Activated naive CD8-positive, alpha-beta T cell treated with anti-CD3 and anti-CD28 coated beads for 36 hours (primary cell): ENCODE data around the gene KREMEN1. TPM values are rescaled to one million over a fixed set of nuclear protein-coding genes. Genes with fewer than 3 reads are reported as not detected.

Experiments used
- DNase-seq: peaks from one replicate; pipeline ENCODE4 v3.0.0; 2021
- H3K27ac Mint-ChIP-seq: one replicate; pipeline ENCODE4 v1.8.0; 2022; ENCODE audit warnings: mild to moderate bottlenecking, moderate library complexity, mixed read lengths
- H3K27me3 Mint-ChIP-seq: one replicate; pipeline ENCODE4 v1.8.0; 2022; ENCODE audit warnings: mild to moderate bottlenecking, mixed read lengths
- H3K36me3 Mint-ChIP-seq: one replicate; pipeline ENCODE4 v1.8.0; 2021; ENCODE audit warnings: mild to moderate bottlenecking, mixed read lengths
- H3K4me1 Mint-ChIP-seq: one replicate; pipeline ENCODE4 v1.8.0; 2021; ENCODE audit warnings: mixed read lengths
- H3K4me3 Mint-ChIP-seq: one replicate; pipeline ENCODE4 v1.8.0; 2022; ENCODE audit warnings: mild to moderate bottlenecking, moderate library complexity, mixed read lengths
- H3K9me3 Mint-ChIP-seq: one replicate; pipeline ENCODE4 v1.8.0; 2022; ENCODE audit warnings: mixed read lengths
- total RNA-seq, 2 experiments: library from RNA; stranded (reverse); gene quantifications; one replicate each; pipeline ENCODE4 v1.2.3, GENCODE V29; 2021

The KREMEN1 gene
- total RNA-seq, 2 experiments from 2014 or later, result 0.28 to 0.29 TPM

GRCh38 chr22:29207243-29207550 lies 134.4 kb downstream of the KREMEN1 start:
- H3K27me3 Mint-ChIP-seq, result peaks cover 42% of the 10 kb centered on the region
- no peaks in the 10 kb centered on the region for H3K9me3 Mint-ChIP-seq
- no peak overlapping the region for H3K27ac Mint-ChIP-seq
- DNase-seq, result no peak
- H3K4me3 Mint-ChIP-seq, result no peak overlapping the region
- H3K36me3 Mint-ChIP-seq, result no peaks in the 10 kb centered on the region
- peaks cover 13% of the 10 kb centered on the region for H3K4me1 Mint-ChIP-seq

GRCh38 chr22:29207562-29208501 lies 135.0 kb downstream of the KREMEN1 start:
- Mint-ChIP-seq H3K9me3 (no peaks in the 10 kb centered on the region), H3K27ac (no peak overlapping the region), H3K36me3 (no peaks in the 10 kb centered on the region), H3K27me3 (peaks cover 43% of the 10 kb centered on the region), H3K4me1 (peaks cover 7% of the 10 kb centered on the region), H3K4me3 (no peak overlapping the region)
- DNase-seq, result no peak

GRCh38 chr22:29208502-29208862 lies 135.6 kb downstream of the KREMEN1 start:
- H3K36me3 Mint-ChIP-seq, result no peaks in the 10 kb centered on the region
- H3K27me3 Mint-ChIP-seq, result peaks cover 46% of the 10 kb centered on the region
- peaks cover 3% of the 10 kb centered on the region for H3K4me1 Mint-ChIP-seq
- no peak overlapping the region for H3K27ac Mint-ChIP-seq
- no peak for DNase-seq
- H3K4me3 Mint-ChIP-seq, result no peak overlapping the region
- H3K9me3 Mint-ChIP-seq, result no peaks in the 10 kb centered on the region

DNA sequence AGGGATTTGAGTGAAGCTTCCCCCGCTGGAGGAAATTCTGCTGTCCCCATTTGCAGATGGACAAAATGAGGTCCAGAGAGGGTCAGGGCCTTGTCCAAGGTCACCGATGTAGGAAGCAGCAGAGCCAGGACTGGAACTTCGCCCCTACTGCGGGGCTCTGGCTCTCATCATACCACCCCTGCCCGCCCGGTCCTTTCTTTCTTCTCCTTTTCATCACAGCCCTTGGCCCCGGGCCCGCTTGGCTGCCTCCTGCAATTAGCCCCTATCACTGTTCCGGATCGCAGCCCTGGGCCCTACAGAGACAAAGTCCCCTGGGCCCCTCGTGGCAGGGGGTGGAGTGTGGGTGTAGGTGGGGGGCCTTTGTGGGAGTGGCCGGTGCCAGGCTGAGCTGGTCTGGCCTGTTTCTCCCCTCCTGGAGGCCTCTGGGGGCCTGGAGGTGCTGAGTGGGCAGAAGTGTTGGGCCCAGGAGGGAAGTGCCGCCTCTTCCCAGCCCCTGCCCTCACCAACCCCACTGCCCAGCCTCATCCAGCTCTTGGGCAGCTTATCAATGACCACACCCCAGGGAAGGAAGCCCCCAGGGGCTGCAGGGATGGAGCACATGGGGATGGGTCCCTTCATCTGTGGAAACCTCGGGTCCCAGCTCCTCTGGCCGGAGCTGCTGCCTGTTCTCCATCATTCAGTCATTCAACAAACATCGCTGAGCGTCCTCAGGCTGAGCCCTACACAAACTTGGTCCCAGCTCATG lies 136.2 kb downstream of the KREMEN1 start:
- H3K36me3 Mint-ChIP-seq, result no peaks in the 10 kb centered on the region
- peaks cover 44% of the 10 kb centered on the region for H3K27me3 Mint-ChIP-seq
- no peak for DNase-seq
- no peak overlapping the region for H3K4me3 Mint-ChIP-seq
- no peak overlapping the region for H3K27ac Mint-ChIP-seq
- H3K9me3 Mint-ChIP-seq, result no peaks in the 10 kb centered on the region
- peaks cover 2% of the 10 kb centered on the region for H3K4me1 Mint-ChIP-seq

GRCh38 chr22:29209624-29209929 lies 136.7 kb downstream of the KREMEN1 start:
- no peaks in the 10 kb centered on the region for H3K9me3 Mint-ChIP-seq
- no peaks in the 10 kb centered on the region for H3K36me3 Mint-ChIP-seq
- H3K4me3 Mint-ChIP-seq, result no peak overlapping the region
- no peak for DNase-seq
- peaks cover 39% of the 10 kb centered on the region for H3K27me3 Mint-ChIP-seq
- H3K4me1 Mint-ChIP-seq, result no peaks in the 10 kb centered on the region
- H3K27ac Mint-ChIP-seq, result no peak overlapping the region

GRCh38 chr22:29211066-29211465 lies 138.2 kb downstream of the KREMEN1 start:
- Mint-ChIP-seq H3K9me3 (no peaks in the 10 kb centered on the region), H3K36me3 (no peaks in the 10 kb centered on the region), H3K4me3 (no peak overlapping the region), H3K27me3 (peaks cover 30% of the 10 kb centered on the region), H3K27ac (no peak overlapping the region), H3K4me1 (no peaks in the 10 kb centered on the region)
- no peak for DNase-seq

DNA sequence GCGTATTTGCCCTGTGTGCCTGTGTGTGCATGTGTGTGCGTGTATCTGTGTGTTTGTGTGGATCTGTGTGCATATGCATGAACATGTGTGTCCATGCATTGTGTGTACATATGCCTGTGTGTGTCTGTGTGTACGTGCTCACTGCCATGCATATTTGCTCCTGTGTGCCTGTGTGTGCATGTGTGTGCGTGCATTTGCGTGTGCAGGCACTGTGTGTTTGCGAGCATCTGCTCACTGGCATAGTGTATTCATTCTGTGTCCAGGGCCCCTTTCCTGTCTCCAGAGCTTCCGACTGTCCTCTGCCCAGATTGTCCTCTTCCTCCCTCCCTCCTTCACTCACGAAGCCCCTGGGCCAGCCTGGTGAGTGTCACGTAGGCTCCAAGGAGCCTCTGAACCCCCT lies 138.6 kb downstream of the KREMEN1 start:
- no peaks in the 10 kb centered on the region for H3K9me3 Mint-ChIP-seq
- H3K4me3 Mint-ChIP-seq, result no peak overlapping the region
- DNase-seq, result no peak
- no peak overlapping the region for H3K27ac Mint-ChIP-seq
- peaks cover 27% of the 10 kb centered on the region for H3K27me3 Mint-ChIP-seq
- no peaks in the 10 kb centered on the region for H3K4me1 Mint-ChIP-seq
- no peaks in the 10 kb centered on the region for H3K36me3 Mint-ChIP-seq

GRCh38 chr22:29212743-29213142 lies 139.9 kb downstream of the KREMEN1 start:
- no peaks in the 10 kb centered on the region for H3K36me3 Mint-ChIP-seq
- no peak overlapping the region for H3K4me3 Mint-ChIP-seq
- peaks cover 14% of the 10 kb centered on the region for H3K27me3 Mint-ChIP-seq
- no peak for DNase-seq
- no peaks in the 10 kb centered on the region for H3K4me1 Mint-ChIP-seq
- H3K27ac Mint-ChIP-seq, result no peak overlapping the region
- no peaks in the 10 kb centered on the region for H3K9me3 Mint-ChIP-seq

DNA sequence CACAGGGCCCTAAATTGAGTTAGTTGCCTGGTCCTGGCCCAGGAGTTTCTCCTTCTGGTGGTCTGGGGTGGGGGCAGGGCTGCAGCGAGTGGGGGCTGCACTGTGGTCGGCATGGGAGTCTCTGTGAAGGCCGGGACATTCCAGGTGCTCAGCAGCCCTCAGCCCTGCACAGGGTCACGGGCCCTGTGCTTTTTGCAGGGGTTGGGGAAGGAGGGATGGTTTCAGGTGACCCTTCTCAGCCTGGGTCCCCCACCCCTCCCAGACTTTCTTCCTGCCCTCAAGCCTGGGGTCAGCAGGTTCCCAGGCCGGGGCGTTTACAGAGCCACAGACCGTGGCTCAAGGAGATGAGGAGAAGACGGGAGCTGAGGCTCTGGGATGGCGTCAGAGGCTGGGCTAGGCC lies 140.7 kb downstream of the KREMEN1 start:
- DNase-seq, result no peak
- no peaks in the 10 kb centered on the region for H3K4me1 Mint-ChIP-seq
- H3K36me3 Mint-ChIP-seq, result no peaks in the 10 kb centered on the region
- H3K4me3 Mint-ChIP-seq, result no peak overlapping the region
- no peaks in the 10 kb centered on the region for H3K9me3 Mint-ChIP-seq
- H3K27ac Mint-ChIP-seq, result no peak overlapping the region
- peaks cover 8% of the 10 kb centered on the region for H3K27me3 Mint-ChIP-seq

DNA sequence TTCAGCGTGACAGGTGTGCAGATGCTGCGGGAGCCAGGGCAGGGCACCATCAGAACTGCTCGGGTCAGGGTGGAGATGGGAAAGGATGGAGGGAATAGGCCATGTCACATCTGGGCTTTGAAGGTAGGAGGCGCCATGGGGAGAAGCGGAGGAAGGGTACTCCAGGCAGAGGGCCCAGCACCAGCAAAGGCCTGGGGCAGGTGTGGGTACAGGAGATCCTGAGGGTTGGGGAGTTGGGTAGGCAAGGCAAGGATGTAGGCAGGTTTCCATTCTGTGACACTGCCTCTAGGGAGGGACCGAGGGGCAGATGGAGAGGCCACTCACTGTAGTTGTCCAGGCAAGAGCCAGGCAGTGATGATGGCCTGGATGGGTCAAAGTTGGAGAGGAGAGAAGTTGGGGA lies 141.4 kb downstream of the KREMEN1 start:
- no peak overlapping the region for H3K4me3 Mint-ChIP-seq
- no peak for DNase-seq
- no peaks in the 10 kb centered on the region for H3K4me1 Mint-ChIP-seq
- no peaks in the 10 kb centered on the region for H3K36me3 Mint-ChIP-seq
- H3K27ac Mint-ChIP-seq, result no peak overlapping the region
- no peaks in the 10 kb centered on the region for H3K9me3 Mint-ChIP-seq
- peaks cover 5% of the 10 kb centered on the region for H3K27me3 Mint-ChIP-seq

DNA sequence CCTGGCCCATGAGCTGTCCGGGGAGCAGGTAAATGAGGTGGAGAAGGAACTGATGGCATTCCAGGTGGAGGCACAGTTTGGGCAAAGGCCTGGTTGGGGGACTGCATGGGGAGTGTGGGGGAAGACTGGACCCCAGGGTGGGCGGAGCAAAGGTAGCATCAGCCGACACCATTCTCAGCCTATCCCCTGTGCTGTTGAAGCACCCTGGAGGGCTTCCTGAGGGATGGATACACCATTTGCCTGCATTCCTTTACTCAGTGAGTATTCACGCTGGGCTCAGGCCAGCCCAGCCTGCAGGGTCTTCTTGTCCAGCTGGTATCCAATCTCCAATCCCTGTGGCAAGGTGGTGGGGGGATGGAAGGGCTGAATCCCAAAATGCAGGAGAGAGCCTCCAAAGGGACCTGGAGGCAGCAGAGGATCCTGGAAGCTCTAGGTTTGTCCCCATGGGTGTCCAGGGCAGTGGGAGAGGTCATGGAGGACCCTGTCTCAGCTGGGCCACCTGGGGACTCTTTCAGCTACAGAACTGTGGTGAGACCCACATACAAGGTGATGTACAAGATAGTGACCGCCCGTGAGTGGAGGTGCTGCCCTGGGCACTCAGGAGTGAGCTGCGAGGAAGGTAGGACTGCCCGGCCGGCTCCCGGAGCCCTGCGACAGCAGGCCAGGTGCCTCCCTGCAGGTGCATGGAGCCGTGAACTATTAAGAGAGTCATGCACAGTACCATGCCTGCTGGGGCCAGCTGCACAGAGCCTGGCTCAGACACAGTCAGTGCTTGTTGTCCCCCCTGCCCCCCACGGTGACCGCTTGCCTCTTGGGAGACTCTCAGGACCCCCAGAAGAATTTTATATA lies 142.4 kb downstream of the KREMEN1 start:
- Mint-ChIP-seq H3K4me1 (no peaks in the 10 kb centered on the region), H3K27me3 (peaks cover 5% of the 10 kb centered on the region), H3K4me3 (no peak overlapping the region), H3K27ac (no peak overlapping the region), H3K36me3 (no peaks in the 10 kb centered on the region), H3K9me3 (no peaks in the 10 kb centered on the region)
- DNase-seq, result no peak

GRCh38 chr22:29216011-29216872 lies 143.4 kb downstream of the KREMEN1 start:
- no peak for DNase-seq
- Mint-ChIP-seq H3K27ac (no peak overlapping the region), H3K36me3 (no peaks in the 10 kb centered on the region), H3K27me3 (peaks cover 5% of the 10 kb centered on the region), H3K9me3 (no peaks in the 10 kb centered on the region), H3K4me1 (no peaks in the 10 kb centered on the region), H3K4me3 (no peak overlapping the region)

DNA sequence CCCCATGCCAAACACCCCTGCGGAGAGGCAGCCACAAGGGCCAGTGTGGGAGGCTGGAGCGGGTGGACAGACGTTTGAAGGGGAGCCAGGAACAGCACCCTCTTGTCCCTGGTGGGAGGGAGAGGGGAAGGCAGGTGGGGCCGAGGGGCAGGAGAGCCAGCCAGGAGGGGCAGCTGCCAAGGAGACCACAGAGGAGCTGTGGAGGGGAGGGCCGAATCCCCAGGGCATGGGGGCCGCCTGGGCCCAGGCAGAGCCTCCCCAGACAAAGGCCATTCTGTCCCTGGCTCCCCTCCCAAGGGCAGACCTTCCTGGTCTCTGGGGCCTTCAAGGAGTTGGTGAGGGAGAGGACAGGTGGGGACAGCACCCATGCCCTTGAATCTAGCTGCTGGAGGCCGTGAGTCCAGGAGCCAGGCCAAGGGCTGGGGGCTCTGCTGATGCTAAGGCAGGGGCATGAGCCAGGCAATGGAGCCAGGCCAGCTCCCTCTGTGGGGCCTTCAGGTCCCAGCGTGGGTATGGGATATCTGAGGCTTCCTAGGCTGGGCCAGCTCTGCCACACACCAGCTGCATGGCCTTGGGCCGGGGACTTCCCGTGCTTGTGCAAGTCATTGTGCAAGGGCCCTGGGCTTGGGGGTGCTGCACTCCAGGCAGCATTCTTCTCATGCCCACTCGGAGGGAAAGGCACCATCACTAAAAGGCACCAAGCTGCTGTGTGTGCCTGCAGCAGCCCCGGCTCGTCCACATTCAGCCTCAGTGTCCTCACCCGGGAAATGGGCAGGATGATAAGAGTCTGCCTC lies 144.2 kb downstream of the KREMEN1 start:
- Mint-ChIP-seq H3K27ac (no peak overlapping the region), H3K4me1 (no peaks in the 10 kb centered on the region), H3K27me3 (peaks cover 5% of the 10 kb centered on the region), H3K36me3 (no peaks in the 10 kb centered on the region), H3K4me3 (no peak overlapping the region), H3K9me3 (no peaks in the 10 kb centered on the region)
- no peak for DNase-seq
